T-cell (primary cell): ENCODE measurements around the gene ZBTB32. TPM values are rescaled to one million over a fixed set of nuclear protein-coding genes. Genes with fewer than 3 reads are reported as not detected.

Experiments
- ATAC-seq, 4 experiments: fragments of 200-7000 bp in 3 of 4; fragments of 150-1000 bp in 1 of 4; cut with Tn5 transposase; replicated peaks in 1 of 4; 1 replicate in 3 of 4; 2 replicates in 1 of 4; pipeline ENCODE4 v1.10.0; 2021; ENCODE audit warnings: moderate library complexity in 3 of 4, mild to moderate bottlenecking in 2 of 4, moderate number of reproducible peaks in 1 of 4
- CTCF ChIA-PET, 2 donors: fragments of 300-600 bp; sonication (Branson Sonifier 250); formaldehyde crosslinking; loops; one replicate each; lab custom pipeline; 2022; ENCODE audit warnings: antibody characterized with exemption in 2 of 2; lab: Charles Lee
- POLR2A ChIA-PET, 2 donors: fragments of 300-600 bp; sonication (Branson Sonifier 250); formaldehyde crosslinking; loops; one replicate each; lab custom pipeline; 2022; ENCODE audit warnings: antibody characterized with exemption in 2 of 2; lab: Charles Lee
- DNase-seq, 35 experiments: peaks; one replicate each; pipeline versions ENCODE4 v3.0.0 to v3.0.0-alpha.2; 2013 to 2023
- H3K27ac ChIP-seq: one replicate; pipeline ENCODE4 v1.5.1; 2013; ENCODE audit warnings: low read length
- H3K27me3 ChIP-seq, 2 experiments: replicated peaks in 1 of 2; 1 replicate in 1 of 2; 2 replicates in 1 of 2; pipeline versions ENCODE4 v1.6.1 to v1.7.0; 2013; ENCODE audit warnings: low read length in 1 of 2, mixed read lengths in 1 of 2; ENCODE audit not compliant: control insufficient read depth in 2 of 2, insufficient read depth in 2 of 2; ENCODE audit errors: extremely low read depth in 1 of 2
- H3K36me3 ChIP-seq, 2 donors: 1 replicate in 1 of 2; 2 replicates in 1 of 2; pipeline versions ENCODE4 v1.6.1 to v1.7.0; 2013; ENCODE audit warnings: low read length in 1 of 2; ENCODE audit not compliant: control insufficient read depth in 2 of 2, insufficient read depth in 1 of 2; ENCODE audit errors: extremely low read depth in 1 of 2
- H3K4me1 ChIP-seq, 2 experiments: 1 replicate in 1 of 2; 2 replicates in 1 of 2; pipeline versions ENCODE4 v1.6.1 to v1.7.0; 2013; ENCODE audit warnings: low read length in 2 of 2, mixed read lengths in 1 of 2; ENCODE audit not compliant: insufficient read depth in 2 of 2, control insufficient read depth in 1 of 2; ENCODE audit errors: extremely low read depth in 1 of 2
- H3K4me3 ChIP-seq, 2 donors: 1 replicate in 1 of 2; 2 replicates in 1 of 2; pipeline versions ENCODE4 v1.5.1 to v1.7.0; 2013; ENCODE audit warnings: mild to moderate bottlenecking in 2 of 2, low read length in 1 of 2, moderate library complexity in 1 of 2; ENCODE audit not compliant: control insufficient read depth in 1 of 2; ENCODE audit errors: extremely low read depth in 1 of 2
- H3K9me3 ChIP-seq: 2 replicates; pipeline ENCODE4 v1.7.0; 2013
- H3K27ac Mint-ChIP-seq, 2 donors: one replicate each; pipeline ENCODE4 v1.8.0; 2020 to 2021; ENCODE audit warnings: mild to moderate bottlenecking in 2 of 2, mixed read lengths in 2 of 2
- H3K27me3 Mint-ChIP-seq, 2 donors: one replicate each; pipeline ENCODE4 v1.8.0; 2021 to 2022; ENCODE audit warnings: mixed read lengths in 2 of 2
- H3K36me3 Mint-ChIP-seq: one replicate; pipeline ENCODE4 v1.8.0; 2021; ENCODE audit warnings: mixed read lengths
- H3K4me1 Mint-ChIP-seq, 3 donors: one replicate each; pipeline ENCODE4 v1.8.0; 2020 to 2022; ENCODE audit warnings: mixed read lengths in 3 of 3, mild to moderate bottlenecking in 1 of 3
- H3K4me3 Mint-ChIP-seq, 3 donors: one replicate each; pipeline ENCODE4 v1.8.0; 2020 to 2022; ENCODE audit warnings: mild to moderate bottlenecking in 3 of 3, mixed read lengths in 3 of 3, moderate library complexity in 3 of 3
- H3K9me3 Mint-ChIP-seq, 3 donors: one replicate each; pipeline ENCODE4 v1.8.0; 2020 to 2022; ENCODE audit warnings: mixed read lengths in 3 of 3
- WGBS: methylation state at CpG from one replicate; pipeline ENCODE4 v1.1.5; 2013; ENCODE audit warnings: missing lambda C conversion rate; ENCODE audit not compliant: insufficient coverage; 5-methylcytosine and 5-hydroxymethylcytosine counted together
- total RNA-seq, 35 experiments: library from RNA in 6 of 35; stranded (reverse) in 6 of 35; fragments of 120-200 nt in 1 of 35; gene quantifications; one replicate each; pipeline versions ENCODE4 v1.2.1 to v1.2.4 and lab custom pipeline; 2013 to 2026

Gene ZBTB32
- total RNA-seq, 5 donors from 2014 or later (not counting 1 experiment from before 2014, with no cell fraction given) = 1.2 to 4.1 (median 2.0) TPM

DNA sequence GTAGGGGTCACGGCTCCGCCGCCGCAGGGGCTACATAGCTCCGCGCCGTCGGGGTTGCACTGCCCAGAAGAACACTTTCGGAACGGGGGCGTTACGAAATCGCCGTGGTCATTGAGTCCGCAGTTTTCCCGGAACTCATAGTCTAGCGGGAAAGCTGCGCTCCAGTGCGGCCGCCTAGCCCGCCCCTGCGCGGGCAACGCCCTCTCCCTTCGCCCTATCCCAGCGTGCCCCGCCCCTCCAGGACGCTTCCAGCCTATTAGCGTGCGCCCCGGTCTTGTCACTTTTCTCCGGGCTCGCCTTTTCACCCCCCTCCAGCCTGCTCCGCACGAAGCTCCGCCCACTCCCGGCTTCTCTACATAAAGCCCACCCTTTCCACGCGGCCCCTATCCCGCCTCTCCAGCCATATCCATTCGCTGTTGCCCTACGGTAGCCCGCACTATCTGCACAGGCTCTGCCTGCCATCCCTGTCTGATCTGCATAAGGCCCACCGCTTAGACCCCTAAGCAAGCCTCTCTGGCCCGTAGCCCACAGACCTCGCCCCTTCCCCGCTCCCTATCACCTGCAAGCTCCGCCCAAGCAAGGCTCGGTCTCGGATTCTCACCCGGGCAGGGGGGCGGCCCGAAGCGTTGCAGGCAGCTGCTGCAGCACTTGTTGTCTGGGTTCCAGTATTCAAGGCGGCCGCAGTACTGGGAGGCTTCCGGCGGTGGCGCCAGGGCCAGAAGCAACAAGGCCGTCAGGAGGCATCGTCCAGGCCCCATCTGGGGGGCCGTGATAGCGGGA is 36.3 kb downstream of the ZBTB32 start:
- ChIA-PET POLR2A (interaction anchor here in 1 of 2 donors (0.8 kb wide), 1 partner anchor 10 kb away, joined by 3 read pairs; no protein-coding TSS in a partner anchor), CTCF (interaction anchor here in 1 of 2 donors (0.6 to 1.0 kb wide), 3 partner anchors 9 to 262 kb away, joined by 3 to 4 read pairs (median 3); no protein-coding TSS in a partner anchor)
- peak overlapping the region; percentile 87 to 97 (median 92) for H3K4me3 Mint-ChIP-seq
- peak; percentile 85 to 98 (median 94) for DNase-seq
- peaks cover 52 to 66% (median 64%) of the 10 kb centered on the region in 3 donors for H3K4me1 Mint-ChIP-seq
- peak overlapping the region; percentile 93 to 94 for H3K27ac Mint-ChIP-seq
- H3K36me3 Mint-ChIP-seq = peaks cover 15% of the 10 kb centered on the region
- Histone ChIP-seq H3K27me3 (no peaks in the 10 kb centered on the region), H3K4me1 (peaks cover 14 to 72% of the 10 kb centered on the region in 2 experiments), H3K4me3 (peak overlapping the region; percentile 68 to 82), H3K36me3 (peaks cover 6 to 31% of the 10 kb centered on the region in 2 donors), H3K27ac (peak overlapping the region; percentile 87), H3K9me3 (no peaks in the 10 kb centered on the region)
- peak; percentile 66 to 71 (median 66) for ATAC-seq
- WGBS = under 1% methylated on average over 61 of the region's 63 CpGs
- H3K27me3 Mint-ChIP-seq = no peaks in the 10 kb centered on the region
- no peaks in the 10 kb centered on the region for H3K9me3 Mint-ChIP-seq

DNA sequence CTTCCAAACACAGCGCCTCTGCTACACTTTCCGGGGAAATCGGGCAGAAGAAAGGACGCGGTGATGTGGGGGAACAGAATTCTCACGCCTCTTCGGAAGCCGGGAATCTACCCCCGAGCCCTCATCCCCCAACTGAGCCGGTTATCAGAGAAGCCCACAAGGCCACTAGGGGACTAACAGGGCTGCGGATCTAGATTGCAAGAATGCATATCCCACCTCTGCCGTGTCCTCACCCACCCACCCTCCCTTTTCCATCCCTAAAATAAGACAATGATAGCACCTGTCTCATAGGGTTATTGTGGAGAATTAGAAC is 36.8 kb downstream of the ZBTB32 start:
- H3K9me3 ChIP-seq = no peaks in the 10 kb centered on the region
- H3K27me3 ChIP-seq = no peaks in the 10 kb centered on the region
- peaks cover 6 to 30% of the 10 kb centered on the region in 2 donors for H3K36me3 ChIP-seq
- Mint-ChIP-seq H3K27me3 (no peaks in the 10 kb centered on the region), H3K4me3 (peak overlapping the region; percentile 87 to 97 (median 92)), H3K4me1 (peaks cover 57 to 71% (median 70%) of the 10 kb centered on the region in 3 donors), H3K36me3 (peaks cover 14% of the 10 kb centered on the region), H3K9me3 (no peaks in the 10 kb centered on the region), H3K27ac (peak overlapping the region; percentile 93 to 94)
- DNase-seq (no peak), ATAC-seq (no peak)
- POLR2A ChIA-PET = interaction anchor here in 1 of 2 donors (0.8 kb wide), 1 partner anchor 10 kb away, joined by 3 read pairs; no protein-coding TSS in a partner anchor
- peak overlapping the region; percentile 68 to 82 for H3K4me3 ChIP-seq
- peaks cover 17 to 78% of the 10 kb centered on the region in 2 experiments for H3K4me1 ChIP-seq
- CTCF ChIA-PET = interaction anchor here in 1 of 2 donors (0.6 to 1.0 kb wide), 2 partner anchors 8 to 236 kb away, joined by 3 to 4 read pairs; no protein-coding TSS in a partner anchor
- WGBS = 0% methylated on average over 2 of the region's 12 CpGs
- peak overlapping the region; percentile 87 for H3K27ac ChIP-seq

DNA sequence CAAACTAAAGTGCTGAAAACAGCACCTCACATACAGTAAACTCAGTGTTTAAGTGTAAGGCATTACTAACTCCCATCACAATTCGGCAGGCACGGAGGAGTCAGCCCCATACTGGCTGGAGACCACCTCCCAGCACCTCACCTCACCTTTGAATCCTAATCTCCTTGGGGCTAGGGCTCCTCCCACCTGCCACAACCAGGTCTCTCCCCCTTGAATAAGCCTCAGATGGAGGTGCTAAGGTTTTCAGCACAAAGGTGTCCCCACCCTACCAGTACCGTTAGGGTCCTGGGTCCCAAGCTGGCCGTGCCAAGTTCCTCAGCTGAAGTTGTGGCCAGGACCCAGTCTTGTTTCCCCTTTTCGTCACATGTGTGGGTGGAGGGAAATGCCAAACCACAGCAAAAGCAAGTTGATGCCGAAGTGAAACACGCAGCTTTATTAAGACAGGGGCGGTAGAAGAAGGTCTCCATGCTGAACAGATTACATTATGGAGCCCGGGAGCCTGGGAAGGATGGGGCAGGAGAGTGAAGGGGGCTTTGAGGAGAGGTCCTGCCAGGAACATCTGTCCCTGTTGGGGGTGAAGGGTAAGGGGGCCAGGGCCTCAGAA is 37.9 kb downstream of the ZBTB32 start, which contains the start of gene IGFLR1:
Gene IGFLR1 (minus strand): TSS at position 332 of the 604 bp plus-strand sequence. CDS start 1,272 bp downstream, outside the sequence.
- H3K9me3 Mint-ChIP-seq = no peaks in the 10 kb centered on the region
- H3K27me3 Mint-ChIP-seq = no peaks in the 10 kb centered on the region
- H3K27ac Mint-ChIP-seq = peak within 1 kb of the TSS; percentile 99 to 100
- peak in 1 of 4 experiments; percentile 4 for ATAC-seq
- DNase-seq = peak; percentile 41 to 86 (median 60)
- Histone ChIP-seq H3K36me3 (peaks cover 0 to 22% of the 10 kb centered on the region in 2 donors), H3K9me3 (no peaks in the 10 kb centered on the region), H3K4me1 (peaks cover 19 to 76% of the 10 kb centered on the region in 2 experiments), H3K27ac (peak within 1 kb of the TSS; percentile 87), H3K4me3 (peak within 1 kb of the TSS; percentile 54 to 68), H3K27me3 (no peaks in the 10 kb centered on the region)
- peak within 1 kb of the TSS; percentile 87 to 97 (median 88) for H3K4me3 Mint-ChIP-seq
- CTCF ChIA-PET = no interaction called here
- POLR2A ChIA-PET = no interaction called here
- 0% methylated on average over 6 of the region's 9 CpGs for WGBS
- H3K36me3 Mint-ChIP-seq = peaks cover 14% of the 10 kb centered on the region
- peaks cover 54 to 70% (median 65%) of the 10 kb centered on the region in 3 donors for H3K4me1 Mint-ChIP-seq

DNA sequence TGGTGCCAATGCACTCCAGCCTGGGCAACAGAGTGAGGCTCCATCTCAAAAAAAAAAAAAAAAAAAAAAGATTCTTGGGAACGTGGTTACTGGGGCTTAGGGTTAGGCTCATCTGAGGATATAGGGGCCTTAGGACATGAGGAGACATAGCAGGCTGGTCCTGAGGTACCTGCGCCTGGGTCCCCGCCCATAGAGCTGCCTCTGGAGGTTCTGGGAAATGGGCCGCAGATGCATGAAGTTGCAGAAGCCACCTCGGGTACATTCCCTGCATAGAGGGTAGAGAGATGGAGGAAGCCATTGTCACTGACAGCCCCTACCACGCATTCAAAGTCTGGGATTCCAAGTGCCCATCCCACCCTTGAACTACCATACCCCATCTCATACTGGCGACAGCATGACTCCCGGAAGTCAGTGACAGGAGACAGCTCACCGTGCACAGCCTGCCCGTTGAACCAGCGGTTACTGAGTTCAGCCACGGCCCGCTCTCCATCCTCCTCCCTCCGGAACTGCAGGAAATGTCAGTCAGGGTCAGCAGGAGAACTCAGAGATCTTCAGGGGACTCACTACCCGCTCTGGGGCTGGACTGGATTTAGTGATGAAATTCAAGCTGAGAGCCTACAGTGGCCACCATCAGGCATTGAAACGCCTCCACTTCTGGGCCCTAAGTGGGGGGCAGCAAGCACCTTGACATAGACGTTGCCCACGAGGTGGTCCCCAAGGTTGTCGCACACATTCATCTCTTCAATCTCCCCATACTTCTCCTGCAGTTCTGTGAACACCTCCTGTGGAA is 39.5 kb downstream of the ZBTB32 start:
- CTCF ChIA-PET = interaction anchor here in 1 of 2 donors (0.6 to 0.7 kb wide), 6 partner anchors 42 to 310 kb away, joined by 3 to 8 read pairs (median 4); partner anchors contain the start of gene THAP8
- H3K4me3 ChIP-seq = peak overlapping the region; percentile 79 to 86
- H3K4me3 Mint-ChIP-seq = peak overlapping the region; percentile 87 to 99 (median 97)
- peak overlapping the region; percentile 99 to 100 for H3K27ac Mint-ChIP-seq
- POLR2A ChIA-PET = interaction anchor here (0.6 to 0.7 kb wide), 4 partner anchors 96 to 1479 kb away, joined by 3 to 4 read pairs (median 4); no protein-coding TSS in a partner anchor
- H3K4me1 Mint-ChIP-seq = peaks cover 60 to 70% (median 61%) of the 10 kb centered on the region in 3 donors
- no peaks in the 10 kb centered on the region for H3K9me3 ChIP-seq
- WGBS = 92% methylated on average over 14 of the region's 19 CpGs
- H3K9me3 Mint-ChIP-seq = no peaks in the 10 kb centered on the region
- no peaks in the 10 kb centered on the region for H3K27me3 ChIP-seq
- DNase-seq (no peak), ATAC-seq (no peak)
- H3K27me3 Mint-ChIP-seq = no peaks in the 10 kb centered on the region
- peaks cover 21 to 79% of the 10 kb centered on the region in 2 experiments for H3K4me1 ChIP-seq
- peaks cover 0 to 10% of the 10 kb centered on the region in 2 donors for H3K36me3 ChIP-seq
- peak overlapping the region; percentile 98 for H3K27ac ChIP-seq
- H3K36me3 Mint-ChIP-seq = peaks cover 13% of the 10 kb centered on the region

DNA sequence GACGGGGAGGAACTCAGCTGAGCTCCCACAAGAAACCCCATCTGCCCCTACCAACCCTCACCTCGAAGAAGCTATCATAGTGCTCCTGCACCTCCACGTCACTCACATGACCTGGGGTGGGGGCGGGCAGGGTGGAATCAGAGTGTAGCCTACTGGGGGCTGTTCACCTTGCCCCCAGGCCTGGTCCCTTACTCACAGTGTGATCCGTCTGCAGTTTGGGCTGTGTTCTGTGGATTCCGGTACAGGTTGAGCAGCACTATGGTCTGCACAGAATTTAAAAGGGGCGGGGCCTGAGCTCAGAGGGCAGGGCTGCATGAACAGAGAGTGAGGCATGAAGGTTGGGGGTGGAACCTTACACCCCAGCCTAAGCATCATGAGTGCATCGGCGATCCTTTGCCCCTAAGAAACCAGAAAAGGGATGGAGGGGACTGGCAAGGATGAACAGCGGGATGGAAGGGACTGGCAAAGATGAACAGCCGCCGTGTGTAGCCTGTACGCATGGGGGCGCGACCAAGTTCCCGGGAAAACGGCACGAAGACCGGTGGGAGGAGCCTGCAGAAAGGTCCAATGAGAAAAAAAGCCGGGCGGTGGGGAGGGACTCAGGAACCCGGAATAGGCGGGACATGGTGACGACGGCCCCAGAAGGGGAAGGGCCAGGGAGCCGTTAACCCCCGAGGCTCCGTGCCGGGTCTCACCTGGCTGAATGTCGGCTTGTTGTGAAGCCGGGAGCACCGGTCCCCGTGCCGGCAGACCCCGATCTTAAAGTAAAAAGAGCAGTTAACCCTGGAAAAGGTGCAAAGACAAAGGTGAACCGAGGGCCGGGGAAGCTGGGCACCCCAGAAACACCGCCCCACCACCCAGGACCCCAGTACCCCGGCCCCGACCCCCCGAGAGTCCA is 40.3 kb downstream of the ZBTB32 start:
- no peaks in the 10 kb centered on the region for H3K27me3 ChIP-seq
- Mint-ChIP-seq H3K4me1 (peaks cover 55 to 68% (median 60%) of the 10 kb centered on the region in 3 donors), H3K27ac (peak overlapping the region; percentile 99 to 100), H3K9me3 (no peaks in the 10 kb centered on the region), H3K4me3 (peak overlapping the region; percentile 87 to 99 (median 97)), H3K27me3 (no peaks in the 10 kb centered on the region), H3K36me3 (peaks cover 13% of the 10 kb centered on the region)
- ChIA-PET CTCF (interaction anchor here in 1 of 2 donors (0.6 to 1.5 kb wide), 6 partner anchors 42 to 309 kb away, joined by 3 to 18 read pairs (median 4); partner anchors contain the start of gene THAP8), POLR2A (interaction anchor here in 1 of 2 donors (0.5 to 0.7 kb wide), 4 partner anchors 18 to 1478 kb away, joined by 3 to 4 read pairs (median 4); no protein-coding TSS in a partner anchor)
- WGBS = under 1% methylated on average over 35 of the region's 41 CpGs
- H3K27ac ChIP-seq = peak overlapping the region; percentile 98
- DNase-seq = peak; percentile 86 to 95 (median 92)
- peaks cover 0 to 1% of the 10 kb centered on the region in 2 donors for H3K36me3 ChIP-seq
- peaks cover 25 to 80% of the 10 kb centered on the region in 2 experiments for H3K4me1 ChIP-seq
- peak overlapping the region; percentile 79 to 86 for H3K4me3 ChIP-seq
- no peaks in the 10 kb centered on the region for H3K9me3 ChIP-seq
- peak; percentile 61 to 66 (median 64) for ATAC-seq
